Measurements from ENCODE around the gene GRPEL1. TPM values are rescaled to one million over a fixed set of nuclear protein-coding genes. Genes with fewer than 3 reads are reported as not detected.
A peak's percentile ranks its signal among the peaks of the same experiment; 100 is the strongest.
"Not testable (repeated sequence)": the region's sequence is repeated elsewhere in the genome, so short reads cannot be mapped to it uniquely, and the experiment has no call there.

Gene GRPEL1
- total RNA-seq, 4 donors from 2014 or later = 20.8 to 24.0 (median 21.6) TPM

DNA sequence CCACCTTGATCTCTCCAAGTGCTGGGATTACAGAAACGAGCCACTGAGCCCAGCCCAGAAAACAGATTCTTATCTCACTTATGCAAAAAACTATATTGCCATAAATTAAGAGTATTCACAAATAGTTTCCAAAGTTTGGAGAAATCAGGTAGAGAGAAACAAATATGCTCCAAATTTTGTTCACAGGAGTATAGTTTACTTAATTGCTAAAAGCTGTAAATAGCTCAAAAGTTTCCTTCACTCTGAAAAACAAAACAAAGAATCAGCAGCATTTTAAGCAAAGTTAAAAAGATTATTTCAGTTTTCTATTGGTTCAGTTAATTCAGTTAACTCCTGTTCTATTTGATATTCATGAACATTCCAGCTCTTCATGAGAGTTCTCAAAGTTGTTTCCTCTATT lies 18.5 kb upstream of the GRPEL1 start:
- H3K4me3 ChIP-seq (ENCODE audit: low read depth, poor library complexity, severe bottlenecking) = no peak overlapping the region
- no peak for DNase-seq (ENCODE audit: low spot score in 2 of 2)
- intact Hi-C loops (cut with DNase I; ENCODE audit: low total_unique reads) = no loop called here
- TF ChIP-seq POLR2A (IDR thresholded peaks at IDR 0.05) = no peak
- TF ChIP-seq, protein P1, sequence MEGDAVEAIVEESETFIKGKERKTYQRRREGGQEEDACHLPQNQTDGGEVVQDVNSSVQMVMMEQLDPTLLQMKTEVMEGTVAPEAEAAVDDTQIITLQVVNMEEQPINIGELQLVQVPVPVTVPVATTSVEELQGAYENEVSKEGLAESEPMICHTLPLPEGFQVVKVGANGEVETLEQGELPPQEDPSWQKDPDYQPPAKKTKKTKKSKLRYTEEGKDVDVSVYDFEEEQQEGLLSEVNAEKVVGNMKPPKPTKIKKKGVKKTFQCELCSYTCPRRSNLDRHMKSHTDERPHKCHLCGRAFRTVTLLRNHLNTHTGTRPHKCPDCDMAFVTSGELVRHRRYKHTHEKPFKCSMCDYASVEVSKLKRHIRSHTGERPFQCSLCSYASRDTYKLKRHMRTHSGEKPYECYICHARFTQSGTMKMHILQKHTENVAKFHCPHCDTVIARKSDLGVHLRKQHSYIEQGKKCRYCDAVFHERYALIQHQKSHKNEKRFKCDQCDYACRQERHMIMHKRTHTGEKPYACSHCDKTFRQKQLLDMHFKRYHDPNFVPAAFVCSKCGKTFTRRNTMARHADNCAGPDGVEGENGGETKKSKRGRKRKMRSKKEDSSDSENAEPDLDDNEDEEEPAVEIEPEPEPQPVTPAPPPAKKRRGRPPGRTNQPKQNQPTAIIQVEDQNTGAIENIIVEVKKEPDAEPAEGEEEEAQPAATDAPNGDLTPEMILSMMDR (IDR thresholded peaks at IDR 0.05) = no peak
- 16 to 25% methylated on average over 1 of the region's 1 CpG for WGBS, 2 donors

DNA sequence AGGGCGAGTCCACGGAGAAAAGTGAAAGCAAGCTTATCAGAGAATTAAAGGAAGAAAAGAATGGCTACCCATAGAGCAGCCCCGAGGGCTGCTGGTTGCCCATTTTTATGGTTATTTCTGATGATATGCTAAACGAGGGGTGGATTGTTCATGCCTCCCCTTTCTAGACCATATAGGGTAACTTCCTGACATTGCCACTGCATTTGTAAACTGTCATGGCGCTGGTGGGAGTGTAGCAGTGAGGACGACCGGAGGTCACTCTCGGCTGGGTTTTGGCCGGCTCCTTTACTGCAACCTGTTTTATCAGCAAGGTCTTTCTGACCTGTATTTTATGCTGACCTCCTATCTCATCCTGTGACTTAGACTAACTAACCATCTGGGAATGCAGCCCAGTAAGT lies 16.7 kb upstream of the GRPEL1 start:
- DNase-seq (ENCODE audit: low spot score in 2 of 2) = peak in 1 of 2 donors; percentile 20
- intact Hi-C loops (cut with DNase I; ENCODE audit: low total_unique reads); H3K4me3 ChIP-seq (ENCODE audit: low read depth, poor library complexity, severe bottlenecking): not testable (repeated sequence)
- WGBS, 2 donors = 53 to 56% methylated on average over 9 of the region's 9 CpGs

- intact Hi-C loops (cut with DNase I; ENCODE audit: low total_unique reads) = no loop called here
- TF ChIP-seq, protein P1 (IDR thresholded peaks at IDR 0.05) = no peak
- TF ChIP-seq POLR2A (IDR thresholded peaks at IDR 0.05) = no peak
- 68 to 69% methylated on average over 9 of the region's 9 CpGs for WGBS, 2 donors
- peak in 1 of 2 donors; percentile 39 for DNase-seq (ENCODE audit: low spot score in 2 of 2)
- H3K4me3 ChIP-seq (ENCODE audit: low read depth, poor library complexity, severe bottlenecking) = no peak overlapping the region
Measured at GRCh38 chr4:7083597-7084563, 16.0 kb upstream of the GRPEL1 start.

GRCh38 chr4:7079909-7080308 lies 12.0 kb upstream of the GRPEL1 start:
- WGBS, 2 donors = 45 to 51% methylated on average over 2 of the region's 2 CpGs
- H3K4me3 ChIP-seq (ENCODE audit: low read depth, poor library complexity, severe bottlenecking); DNase-seq (ENCODE audit: low spot score in 2 of 2): not testable (repeated sequence)
- intact Hi-C loops (cut with DNase I; ENCODE audit: low total_unique reads) = loop anchor here (10.0 kb wide), 2 partner anchors 175 to 355 kb away; partner anchors contain the start of gene TBC1D14

GRCh38 chr4:7079483-7079882 lies 11.6 kb upstream of the GRPEL1 start:
- intact Hi-C loops (cut with DNase I; ENCODE audit: low total_unique reads) = loop anchor here (10.0 kb wide), 2 partner anchors 175 to 355 kb away; partner anchors contain the start of gene TBC1D14

DNA sequence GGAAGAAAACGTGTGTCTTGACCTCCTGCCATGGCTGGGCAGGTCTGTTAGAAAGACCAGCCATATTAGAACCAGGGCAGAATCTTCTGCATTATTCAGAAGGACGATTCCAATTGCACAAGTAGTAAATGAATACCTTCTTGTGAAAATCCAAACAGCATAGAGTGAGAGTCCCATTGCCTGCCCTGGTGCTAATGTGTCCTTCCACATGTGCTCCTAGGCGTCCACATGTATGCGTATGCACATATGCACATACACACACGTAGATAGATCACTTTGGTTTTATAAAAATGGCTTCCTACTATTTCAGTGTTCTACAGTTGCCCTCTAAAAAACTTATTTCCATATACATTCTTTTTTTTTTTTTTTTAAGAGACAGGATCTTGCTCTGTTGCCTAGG lies 10.2 kb upstream of the GRPEL1 start:
- TF ChIP-seq POLR2A (IDR thresholded peaks at IDR 0.05) = no peak
- TF ChIP-seq, protein P1 (IDR thresholded peaks at IDR 0.05) = no peak
- intact Hi-C loops (cut with DNase I; ENCODE audit: low total_unique reads) = loop anchor here (10.0 kb wide), 2 partner anchors 173 to 353 kb away; partner anchors contain the start of gene TBC1D14
- no peak overlapping the region for H3K4me3 ChIP-seq (ENCODE audit: low read depth, poor library complexity, severe bottlenecking)
- WGBS, 2 donors = 80 to 91% methylated on average over 5 of the region's 5 CpGs
- DNase-seq (ENCODE audit: low spot score in 2 of 2) = no peak

More at GRCh38 chr4:7079483-7079882, 11.6 kb upstream of the GRPEL1 start:
- DNase-seq (ENCODE audit: low spot score in 2 of 2); H3K4me3 ChIP-seq (ENCODE audit: low read depth, poor library complexity, severe bottlenecking): not testable (repeated sequence)

DNA sequence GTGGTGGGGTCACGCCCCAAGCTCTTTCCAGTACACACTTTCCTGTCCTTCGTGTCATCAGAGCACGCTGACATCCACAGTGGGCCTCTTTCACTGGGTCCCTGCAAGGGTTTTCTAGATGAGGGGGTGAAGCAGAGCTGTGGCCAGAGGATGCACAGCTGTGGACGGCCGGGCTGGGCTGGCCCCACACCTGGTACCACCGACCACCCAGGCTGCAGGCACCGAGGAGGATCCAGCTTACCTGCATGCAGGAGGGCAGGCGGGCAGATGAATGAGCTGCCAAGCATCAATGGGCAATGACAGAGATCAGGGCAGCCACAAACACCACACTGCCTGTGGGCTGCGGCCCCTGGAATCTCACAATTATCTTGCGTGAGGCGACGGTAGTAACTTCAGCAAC lies 9.5 kb upstream of the GRPEL1 start:
- no peak overlapping the region for H3K4me3 ChIP-seq (ENCODE audit: low read depth, poor library complexity, severe bottlenecking)
- no peak for TF ChIP-seq POLR2A (IDR thresholded peaks at IDR 0.05)
- TF ChIP-seq, protein P1 (IDR thresholded peaks at IDR 0.05) = no peak
- DNase-seq (ENCODE audit: low spot score in 2 of 2) = peak in 1 of 2 donors; percentile 76
- intact Hi-C loops (cut with DNase I; ENCODE audit: low total_unique reads) = loop anchor here (10.0 kb wide), 2 partner anchors 173 to 353 kb away; partner anchors contain the start of gene TBC1D14
- 91 to 95% methylated on average over 12 of the region's 12 CpGs for WGBS, 2 donors

All from lower leg skin (tissue), 4 donors.